ENCODE results near the gene PBX1.

Gene PBX1

DNA sequence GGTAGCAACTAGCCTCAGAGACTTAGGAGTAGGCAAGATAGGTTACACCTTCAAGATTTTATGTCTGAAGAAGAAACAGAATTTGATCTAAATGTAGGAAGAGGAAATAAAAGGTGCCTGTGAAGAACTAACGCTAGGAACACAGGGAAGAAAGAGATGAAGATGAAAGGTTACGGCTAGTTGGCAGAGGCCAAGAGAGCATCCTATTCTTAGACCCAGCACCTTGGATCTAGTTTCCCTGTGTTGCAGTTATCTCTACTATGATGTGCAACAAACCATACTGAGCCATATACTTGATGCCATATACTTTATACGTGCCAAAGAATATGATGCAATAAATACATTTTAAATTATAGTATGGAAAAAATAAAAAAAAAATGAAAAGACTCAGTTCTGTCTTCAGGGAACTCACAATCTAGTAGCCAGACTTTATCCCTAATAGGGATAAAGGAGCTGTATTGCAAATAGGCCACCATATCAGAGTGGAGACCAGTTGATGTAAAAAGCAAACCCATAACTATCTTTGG lies 181.1 kb downstream of the PBX1 start:
- no peak overlapping the region for H3K4me3 ChIP-seq (ENCODE audit: low read length)
- no peak for TF ChIP-seq ZNF274 (IDR thresholded peaks at IDR 0.05; ENCODE audit: low read depth, low read length)

- no peak for TF ChIP-seq ZNF274 (IDR thresholded peaks at IDR 0.05; ENCODE audit: low read depth, low read length)
These were observed 183.8 kb downstream of the PBX1 start for GRCh38 chr1:164742745-164743144.

DNA sequence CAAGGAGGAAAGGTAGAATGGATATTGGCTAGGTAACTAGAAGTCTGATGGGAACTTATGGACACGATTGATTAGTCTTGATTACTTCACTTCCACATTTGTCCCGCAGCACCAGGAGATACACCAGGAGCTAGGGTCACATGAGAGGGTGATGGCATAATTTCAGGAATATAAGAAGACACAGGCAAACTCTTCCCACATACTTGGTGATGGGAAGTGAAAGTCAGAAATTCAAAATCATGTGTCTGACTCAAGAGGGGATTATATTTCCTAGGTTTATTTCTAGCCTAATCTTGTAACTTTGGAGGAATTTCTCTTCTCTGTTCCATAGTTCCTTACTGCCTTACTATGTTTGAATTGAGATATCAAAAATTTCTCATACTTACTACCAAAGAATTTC lies 185.0 kb downstream of the PBX1 start:
- no peak for TF ChIP-seq ZNF274 (IDR thresholded peaks at IDR 0.05; ENCODE audit: low read depth, low read length)
- no peak overlapping the region for H3K4me3 ChIP-seq (ENCODE audit: low read length)

More at GRCh38 chr1:164742745-164743144, 183.8 kb downstream of the PBX1 start:
- H3K4me3 ChIP-seq (ENCODE audit: low read length) = no peak overlapping the region

DNA sequence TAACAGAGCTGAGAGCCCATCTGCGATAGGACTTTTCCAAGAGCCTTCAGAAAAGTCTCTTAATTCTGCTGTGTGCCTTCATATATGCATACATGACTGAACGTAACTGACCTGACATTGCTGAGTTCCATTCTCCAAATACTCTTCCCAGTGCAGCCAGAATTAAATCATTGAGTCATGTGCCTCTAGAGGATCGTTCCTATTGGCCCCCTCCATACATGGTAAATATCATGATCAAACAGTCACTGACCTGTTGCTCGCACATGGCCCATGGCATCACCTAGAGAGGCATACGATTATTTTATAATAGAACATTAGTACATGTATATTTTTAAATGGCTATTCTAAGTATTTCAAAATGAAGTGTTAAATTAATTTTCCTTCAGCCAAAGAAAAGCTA lies 186.8 kb downstream of the PBX1 start:
- H3K4me3 ChIP-seq (ENCODE audit: low read length) = no peak overlapping the region
- TF ChIP-seq ZNF274 (IDR thresholded peaks at IDR 0.05; ENCODE audit: low read depth, low read length) = no peak

DNA sequence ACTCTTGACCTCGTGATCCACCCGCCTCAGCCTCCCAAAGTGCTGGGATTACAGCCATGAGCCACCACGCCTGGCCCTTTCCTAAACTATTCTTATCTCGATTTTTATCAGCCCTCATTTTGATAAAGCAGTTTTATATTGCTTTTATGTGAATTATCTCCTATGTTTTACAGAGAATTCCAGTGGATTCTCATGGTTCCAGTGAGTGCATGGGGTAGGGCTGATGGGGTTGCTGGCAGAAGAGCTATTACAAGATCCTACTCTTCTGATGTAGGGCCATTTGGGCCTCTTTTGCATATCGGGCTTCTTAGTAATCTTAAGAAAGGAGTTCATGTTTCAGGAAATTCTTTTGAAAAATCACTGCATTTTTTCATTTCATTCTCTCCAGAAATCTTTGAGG lies 187.6 kb downstream of the PBX1 start:
- no peak for TF ChIP-seq ZNF274 (IDR thresholded peaks at IDR 0.05; ENCODE audit: low read depth, low read length)
- no peak overlapping the region for H3K4me3 ChIP-seq (ENCODE audit: low read length)

- no peak for TF ChIP-seq ZNF274 (IDR thresholded peaks at IDR 0.05; ENCODE audit: low read depth, low read length)
- no peak overlapping the region for H3K4me3 ChIP-seq (ENCODE audit: low read length)
These were observed 189.4 kb downstream of the PBX1 start for GRCh38 chr1:164748253-164748899.

GRCh38 chr1:164753521-164754077 lies 194.6 kb downstream of the PBX1 start:
- no peak for TF ChIP-seq ZNF274 (IDR thresholded peaks at IDR 0.05; ENCODE audit: low read depth, low read length)
- H3K4me3 ChIP-seq (ENCODE audit: low read length) = no peak overlapping the region

DNA sequence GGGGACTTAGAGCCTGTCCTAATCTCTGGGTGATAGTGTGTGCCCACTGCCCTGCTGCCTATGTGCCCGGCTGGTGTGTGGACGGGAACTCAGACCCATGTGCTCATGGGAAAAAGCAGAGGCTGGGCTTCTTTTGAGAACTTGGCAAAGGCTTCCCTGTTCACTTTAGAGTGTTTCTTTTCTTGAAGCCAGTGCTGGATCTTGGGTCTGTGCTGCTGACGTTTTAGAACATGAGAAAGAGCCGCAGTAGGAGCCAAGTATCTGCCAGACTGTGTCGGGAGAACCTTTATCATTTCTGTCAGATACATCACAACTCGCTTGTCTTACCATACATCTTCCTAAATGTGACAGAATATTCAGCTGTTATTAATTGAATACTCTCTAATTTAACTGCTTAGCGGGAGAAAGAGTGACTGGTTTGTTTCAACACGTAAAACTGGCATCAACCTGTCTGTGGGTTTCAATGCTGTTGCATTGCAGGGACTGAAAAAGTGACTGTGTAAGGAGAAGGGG lies 195.2 kb downstream of the PBX1 start:
- no peak overlapping the region for H3K4me3 ChIP-seq (ENCODE audit: low read length)
- TF ChIP-seq ZNF274 (IDR thresholded peaks at IDR 0.05; ENCODE audit: low read depth, low read length) = no peak

- no peak overlapping the region for H3K4me3 ChIP-seq (ENCODE audit: low read length)
- TF ChIP-seq ZNF274 (IDR thresholded peaks at IDR 0.05; ENCODE audit: low read depth, low read length) = no peak
These were observed 196.7 kb downstream of the PBX1 start for GRCh38 chr1:164755690-164756089.

DNA sequence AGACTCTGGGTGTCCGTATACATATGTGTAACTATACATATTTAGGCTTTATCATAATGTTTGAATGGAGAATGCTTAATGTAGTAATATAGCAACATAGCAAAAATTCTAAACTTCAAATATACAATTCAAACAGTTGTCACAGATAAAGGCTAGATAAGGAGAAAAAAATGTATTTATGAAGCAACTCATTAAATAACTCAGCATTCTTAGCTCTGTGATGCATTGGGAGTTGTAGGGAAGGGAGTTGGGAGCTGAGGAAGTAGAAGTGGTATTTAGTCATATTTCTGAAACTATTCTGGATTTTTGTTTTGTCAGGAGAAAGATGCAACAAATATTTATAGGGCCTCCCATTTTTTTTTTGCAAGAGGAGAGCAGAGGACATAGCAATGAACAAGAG lies 197.8 kb downstream of the PBX1 start:
- H3K4me3 ChIP-seq (ENCODE audit: low read length) = no peak overlapping the region
- no peak for TF ChIP-seq ZNF274 (IDR thresholded peaks at IDR 0.05; ENCODE audit: low read depth, low read length)

- H3K4me3 ChIP-seq (ENCODE audit: low read length) = no peak overlapping the region
- no peak for TF ChIP-seq ZNF274 (IDR thresholded peaks at IDR 0.05; ENCODE audit: low read depth, low read length)
These were observed 198.6 kb downstream of the PBX1 start for GRCh38 chr1:164757625-164758024.

DNA sequence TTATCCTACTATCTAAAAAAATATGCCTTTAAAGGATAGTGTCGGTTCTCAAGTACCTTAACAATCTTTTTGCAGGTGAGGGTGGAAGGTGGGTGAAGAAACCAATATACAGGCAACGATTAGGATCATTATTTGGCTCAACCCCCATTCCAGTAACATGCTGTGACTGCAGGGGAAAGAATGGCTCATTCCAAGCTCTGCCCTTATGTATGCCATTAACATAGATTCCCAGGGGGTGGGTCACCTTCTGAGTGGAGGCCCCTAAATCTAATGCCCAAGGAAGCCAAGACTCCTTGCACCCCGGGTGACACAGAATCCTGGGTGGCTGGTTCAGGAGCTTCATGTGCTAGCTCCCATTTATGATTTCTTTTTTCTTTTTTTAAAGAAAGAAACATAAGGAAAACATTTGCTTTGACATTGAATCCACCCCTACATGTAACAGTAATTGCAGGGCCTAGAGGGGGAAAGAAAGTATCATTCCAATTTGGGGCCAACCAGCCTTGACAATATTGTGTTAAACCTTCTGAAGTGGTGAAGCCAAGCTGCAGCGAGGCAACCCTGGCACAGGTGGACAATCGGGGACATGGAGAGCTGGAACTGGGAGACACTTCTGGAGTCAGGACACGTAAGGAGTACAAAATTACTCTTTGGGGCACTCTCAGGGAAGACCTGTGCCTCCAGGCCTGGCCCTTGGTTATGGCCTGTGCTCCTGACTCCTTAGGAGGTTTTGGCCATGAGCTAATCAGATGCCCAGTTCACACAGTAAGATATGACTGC lies 200.3 kb downstream of the PBX1 start:
- no peak for TF ChIP-seq ZNF274 (IDR thresholded peaks at IDR 0.05; ENCODE audit: low read depth, low read length)
- H3K4me3 ChIP-seq (ENCODE audit: low read length) = no peak overlapping the region

- no peak overlapping the region for H3K4me3 ChIP-seq (ENCODE audit: low read length)
- TF ChIP-seq ZNF274 (IDR thresholded peaks at IDR 0.05; ENCODE audit: low read depth, low read length) = no peak
These were observed 201.0 kb downstream of the PBX1 start for GRCh38 chr1:164759979-164760469.

DNA sequence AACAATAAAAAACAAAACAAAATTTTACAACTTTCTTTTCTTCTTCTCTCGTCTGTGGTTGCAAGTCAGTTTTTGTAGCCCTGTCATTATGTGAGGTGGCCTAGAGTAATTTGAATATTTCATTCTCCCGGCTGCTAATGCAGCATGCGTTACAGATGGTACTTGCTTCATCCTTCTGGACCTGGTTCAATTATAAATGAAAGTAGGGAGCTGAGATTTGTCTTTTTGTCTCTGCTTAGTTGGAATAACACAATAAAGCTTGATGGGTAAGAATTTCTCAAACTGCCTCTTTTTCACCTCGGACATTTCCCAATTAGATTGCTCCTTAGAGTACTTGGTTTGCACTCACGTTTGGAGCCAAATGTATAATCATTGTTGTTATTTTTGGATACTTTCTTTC lies 201.6 kb downstream of the PBX1 start:
- no peak for TF ChIP-seq ZNF274 (IDR thresholded peaks at IDR 0.05; ENCODE audit: low read depth, low read length)
- no peak overlapping the region for H3K4me3 ChIP-seq (ENCODE audit: low read length)
